CMK (cell line): ENCODE measurements around the gene ROCK2.
A peak's percentile ranks its signal among the peaks of the same experiment; 100 is the strongest.

Experiments
- DNase-seq: peaks from one replicate; pipeline ENCODE4 v3.0.0-alpha.2; 2010; ENCODE audit warnings: low read depth

ROCK2 gene

DNA sequence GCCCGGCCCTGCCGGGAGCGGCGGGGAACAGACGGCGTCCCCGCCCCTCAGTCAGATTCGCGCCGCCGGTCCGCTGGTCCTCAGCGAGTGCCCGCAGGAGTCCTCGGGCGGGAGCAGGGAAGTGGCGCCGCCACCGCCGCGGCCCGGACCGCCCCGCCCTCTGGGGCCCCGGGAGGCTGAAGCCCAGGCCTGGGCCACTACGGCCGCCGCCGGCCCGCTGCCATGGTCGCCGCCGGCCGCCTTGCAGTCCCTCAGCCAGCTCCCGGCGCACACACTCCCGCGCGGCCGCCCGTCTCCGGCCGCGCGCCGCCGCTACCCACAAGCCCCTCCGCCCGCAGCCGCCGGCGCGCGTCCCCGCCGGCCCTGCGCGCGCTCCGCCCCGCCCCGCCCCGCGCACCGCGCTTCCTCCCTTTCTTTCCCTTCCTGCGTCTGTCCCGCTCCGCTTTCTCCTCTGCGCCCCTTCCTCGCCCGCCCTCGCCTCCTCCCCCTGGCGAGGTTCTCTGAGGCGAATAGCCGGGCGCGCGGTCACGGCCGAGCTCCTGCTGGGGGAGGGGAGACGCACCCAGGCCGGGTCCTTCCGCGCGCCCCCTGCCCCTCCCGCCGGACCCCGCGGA is at the start of gene ROCK2:
Gene ROCK2 (minus strand): TSS at position 295 of the 614 bp plus-strand sequence. CDS start 500 bp downstream, outside the sequence.
- DNase-seq, result peak; percentile 64

- no peak for DNase-seq
These were observed 49.3 kb upstream of the ROCK2 start for GRCh38 chr2:11393711-11394236.

DNA sequence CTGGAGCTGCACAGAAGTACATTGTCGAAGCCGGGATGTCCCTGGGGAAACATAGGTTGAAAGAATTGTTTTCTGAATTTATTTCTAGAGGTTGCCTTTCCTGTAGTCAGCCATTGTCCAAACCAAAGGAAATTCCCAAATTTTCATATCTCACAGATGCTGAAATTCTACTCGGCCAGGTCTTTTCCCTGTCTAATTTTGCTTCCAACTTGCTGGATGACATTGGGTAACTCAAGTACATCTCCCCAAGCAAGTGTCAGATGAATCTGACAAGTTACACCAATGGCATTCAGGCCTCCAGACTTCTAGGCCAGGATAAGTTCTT is 47.5 kb upstream of the ROCK2 start:
- DNase-seq, result no peak

DNA sequence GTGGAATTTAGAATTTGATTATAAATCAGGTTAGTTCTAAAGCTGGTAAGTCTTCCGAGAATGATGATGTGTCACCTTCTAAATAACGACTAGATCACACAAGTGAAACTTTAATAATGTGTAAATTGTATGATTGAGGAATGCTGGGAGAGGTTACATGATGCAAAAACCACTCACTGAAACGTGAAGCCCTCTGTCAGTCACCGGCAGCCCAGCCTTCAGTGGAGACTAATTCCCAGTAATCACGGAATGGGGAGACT is 45.9 kb upstream of the ROCK2 start:
- no peak for DNase-seq

- no peak for DNase-seq
These were observed 45.3 kb upstream of the ROCK2 start for GRCh38 chr2:11389551-11390398.

DNA sequence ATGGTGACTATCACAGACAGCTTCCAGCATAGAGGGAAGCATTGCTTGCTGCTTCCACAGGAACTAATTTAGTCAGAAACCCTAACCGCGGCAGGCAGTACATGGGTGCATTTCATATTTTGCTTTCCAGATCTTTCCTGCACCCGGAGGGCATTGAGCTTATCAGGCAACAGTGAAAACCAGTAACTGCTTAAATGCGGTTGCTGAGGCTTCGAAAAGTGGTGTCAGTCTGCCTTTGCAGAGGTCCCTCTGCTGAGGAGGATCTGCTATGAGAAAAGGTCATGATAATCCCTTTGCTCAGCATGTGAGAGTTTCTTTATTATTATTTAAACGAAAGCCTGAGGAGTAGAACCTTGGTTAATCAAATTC is 44.6 kb upstream of the ROCK2 start:
- peak; percentile 58 for DNase-seq

DNA sequence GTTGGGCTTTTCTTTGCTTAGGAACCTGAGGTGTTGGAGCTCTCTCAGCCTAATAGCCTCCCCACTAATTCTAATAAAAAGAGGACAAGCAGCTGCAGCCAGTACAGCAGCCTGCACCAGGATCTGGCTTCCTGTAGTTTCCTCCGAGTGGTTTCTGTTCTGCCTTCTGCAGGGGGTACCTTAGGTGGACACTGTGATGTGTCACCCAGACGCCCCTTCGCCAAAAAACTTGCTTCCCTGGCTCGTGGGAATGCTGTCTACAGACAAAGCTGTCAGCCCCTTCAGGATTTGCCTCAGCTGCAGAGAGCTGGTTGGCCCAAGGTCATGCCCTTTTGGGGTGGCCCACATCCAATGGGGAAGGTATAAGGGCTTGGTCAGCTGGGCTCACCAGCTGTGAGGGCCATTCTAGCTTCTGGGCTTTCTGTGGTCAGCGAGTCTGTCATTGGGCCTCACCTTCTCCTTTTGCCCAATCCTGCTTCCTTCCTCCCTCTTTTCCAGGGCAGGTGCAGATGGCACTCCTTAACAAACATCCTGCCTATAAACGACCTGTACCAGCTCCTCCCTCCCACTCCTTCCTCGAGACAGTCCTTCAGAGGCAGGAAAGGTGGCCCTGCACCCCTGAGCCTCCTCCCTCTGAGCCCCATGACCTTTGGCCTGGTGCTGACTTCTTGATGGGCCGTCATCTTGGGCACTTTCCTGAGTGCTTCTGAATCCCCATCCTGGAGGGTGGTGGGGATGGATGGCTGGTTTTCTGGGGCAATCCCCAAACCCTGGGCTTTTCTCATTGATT is 44.0 kb upstream of the ROCK2 start:
- DNase-seq, result no peak

DNA sequence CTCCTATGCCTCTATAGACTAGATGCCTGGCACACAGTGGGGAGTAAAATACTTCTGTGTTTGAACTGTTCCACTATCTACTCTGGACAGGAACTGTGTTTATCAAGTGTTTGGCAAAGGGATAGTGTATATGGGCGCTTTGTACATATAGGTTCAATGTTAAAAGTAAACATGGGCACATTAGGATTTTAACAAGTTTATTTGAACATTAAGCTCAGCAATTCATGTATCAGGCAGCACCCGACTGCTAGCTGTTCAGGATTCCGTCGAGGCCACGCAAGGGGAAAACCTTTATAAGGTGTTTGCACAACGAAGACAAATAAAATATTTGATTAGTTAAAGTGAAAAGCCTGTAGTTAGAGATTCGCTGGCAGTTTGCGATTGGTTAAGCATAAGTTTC is 43.4 kb upstream of the ROCK2 start:
- DNase-seq, result no peak

GRCh38 chr2:11387100-11387390 is 42.6 kb upstream of the ROCK2 start:
- no peak for DNase-seq

GRCh38 chr2:11385847-11386246 is 41.4 kb upstream of the ROCK2 start:
- DNase-seq, result no peak

GRCh38 chr2:11385216-11385615 is 40.8 kb upstream of the ROCK2 start:
- no peak for DNase-seq

- no peak for DNase-seq
These were observed 35.1 kb upstream of the ROCK2 start for GRCh38 chr2:11379558-11379957.

DNA sequence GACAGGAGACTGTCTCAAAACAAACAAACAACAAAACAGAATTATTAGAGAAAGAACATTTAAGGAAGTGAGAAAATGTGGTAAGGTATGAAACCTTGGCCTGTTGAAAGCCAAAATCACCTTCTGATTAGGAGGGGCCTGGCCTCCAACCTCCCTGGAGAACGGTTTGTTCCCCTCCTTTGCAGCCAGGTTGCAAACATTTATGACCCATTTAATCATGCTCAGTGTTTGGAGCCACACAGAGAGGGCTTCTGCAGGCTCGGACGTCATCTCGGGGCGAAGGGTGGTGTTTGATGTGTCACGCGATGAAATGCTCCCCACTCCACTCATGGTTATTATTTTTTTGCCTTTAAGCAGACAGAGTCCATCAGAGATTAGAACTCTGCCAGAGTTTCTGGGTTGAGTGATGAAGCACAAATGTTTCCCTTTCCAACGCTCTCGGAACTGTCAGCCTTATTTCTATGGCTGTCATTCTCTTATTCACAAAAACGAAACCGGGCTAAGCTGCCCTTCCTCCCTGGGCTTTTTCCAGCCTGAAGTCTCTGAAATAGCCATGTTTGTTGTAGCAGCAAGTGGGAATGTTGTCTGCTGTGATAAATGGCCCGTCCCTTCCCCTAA is 33.6 kb upstream of the ROCK2 start:
- DNase-seq, result no peak

GRCh38 chr2:11376071-11376470 is 31.6 kb upstream of the ROCK2 start:
- DNase-seq, result no peak

GRCh38 chr2:11375689-11376027 is 31.2 kb upstream of the ROCK2 start:
- no peak for DNase-seq

- DNase-seq, result no peak
These were observed 30.7 kb upstream of the ROCK2 start for GRCh38 chr2:11375025-11375688.

GRCh38 chr2:11373096-11373495 is 28.7 kb upstream of the ROCK2 start:
- no peak for DNase-seq

GRCh38 chr2:11371092-11371937 is 26.9 kb upstream of the ROCK2 start:
- DNase-seq, result no peak

DNA sequence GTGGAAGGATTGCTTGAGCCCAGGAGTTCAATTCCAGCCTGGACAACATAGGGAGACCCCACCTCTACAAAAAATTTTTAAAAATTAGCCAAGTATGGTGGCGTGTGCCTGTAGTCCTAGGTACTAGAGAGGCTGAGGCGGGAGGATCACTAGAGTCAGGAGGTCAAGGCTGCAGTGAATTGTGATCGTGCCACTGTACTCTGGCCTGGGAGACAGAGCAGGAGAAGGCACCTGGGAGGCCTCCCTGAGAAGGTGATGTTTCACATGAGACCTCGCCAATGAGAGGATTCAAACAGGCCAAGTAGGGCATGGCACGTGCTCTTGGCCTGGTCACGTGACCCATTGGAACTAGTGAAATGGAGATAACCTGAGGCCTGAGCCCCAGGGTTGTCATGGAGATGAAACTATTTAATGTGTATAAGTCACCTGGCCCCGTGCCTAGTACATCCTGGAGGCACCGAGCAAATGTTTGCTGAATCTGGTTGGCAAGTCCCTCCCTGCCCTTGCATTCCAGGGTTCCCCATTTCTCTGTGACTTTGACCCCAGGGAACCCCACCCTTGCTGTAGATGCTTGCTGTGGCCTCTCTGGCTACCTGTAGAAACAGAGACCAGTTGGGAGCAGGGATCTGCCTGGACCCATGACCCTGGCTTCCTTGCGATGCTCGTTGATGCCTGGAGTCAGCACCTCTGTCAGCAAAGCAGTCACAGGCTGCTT is 26.1 kb upstream of the ROCK2 start:
- DNase-seq, result no peak

DNA sequence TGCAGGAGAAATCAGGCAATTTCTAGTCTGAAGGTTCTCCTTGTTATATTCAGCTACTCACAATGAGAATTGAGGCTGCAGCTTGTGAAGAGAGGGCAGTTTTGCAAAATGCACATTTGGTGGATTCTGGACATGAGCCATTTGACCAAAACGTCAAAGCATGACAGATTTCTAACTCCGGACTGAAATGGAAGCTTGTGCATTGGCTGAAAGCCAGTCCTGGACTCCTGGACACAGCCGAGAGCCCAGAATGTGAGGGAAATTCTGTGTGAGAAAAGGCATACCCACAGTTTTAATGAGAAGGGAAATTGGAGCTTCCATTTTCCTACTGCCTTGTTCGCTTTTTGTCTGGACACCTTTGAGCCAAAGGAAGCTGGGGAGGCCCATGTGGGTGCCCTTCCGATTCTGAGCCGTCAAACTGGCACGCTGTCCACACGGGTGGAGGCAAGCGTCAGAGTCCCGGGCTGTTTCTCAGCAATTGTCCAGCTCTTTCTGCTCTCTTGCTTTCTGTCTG is 23.7 kb upstream of the ROCK2 start:
- DNase-seq, result no peak
